IMR-90 (cell line): ENCODE results near the gene YJU2. TPM values are rescaled to one million over a fixed set of nuclear protein-coding genes. Genes with fewer than 3 reads are reported as not detected.
A peak's percentile ranks its signal among the peaks of the same experiment; 100 is the strongest.

Source experiments
- ATAC-seq: fragments of 200-7000 bp; cut with Tn5 transposase; 2 replicates; pipeline ENCODE4 v1.9.1; 2020; ENCODE audit warnings: low read depth, mild to moderate bottlenecking, moderate library complexity
- BruUV-seq: library from RNA; stranded (reverse); fragments of 400-500 nt; replicated peaks from 2 replicates; lab custom pipeline; 2021; lab: Mats Ljungman, UMichigan
- CTCF ChIA-PET: fragments of 300-600 bp; formaldehyde crosslinking; extraction: SDS; loops from one replicate; lab custom pipeline; 2021; ENCODE audit warnings: antibody characterized with exemption; lab: Yijun Ruan, JAX
- POLR2A ChIA-PET: fragments of 300-600 bp; sonication (Branson Sonifier 250); formaldehyde crosslinking; loops from one replicate; lab custom pipeline; 2022; ENCODE audit warnings: antibody characterized with exemption; ENCODE audit not compliant: unreplicated experiment; lab: Charles Lee
- DNase-seq: peaks from one replicate; pipeline ENCODE4 v3.0.0; 2013
- H2AFZ ChIP-seq: replicated peaks from 2 replicates; pipeline ENCODE3; 2013; ENCODE audit warnings: low read length, mild to moderate bottlenecking; ENCODE audit not compliant: poor library complexity
- H2AK5ac ChIP-seq: 2 replicates; pipeline ENCODE4 v1.6.1; 2013; ENCODE audit warnings: low read depth, low read length, inconsistent platforms
- H2AK9ac ChIP-seq: replicated peaks from 2 replicates; pipeline ENCODE3; 2013; ENCODE audit warnings: mild to moderate bottlenecking, low read depth, low read length, moderate library complexity; ENCODE audit not compliant: poor library complexity
- H2BK120ac ChIP-seq: 2 replicates; pipeline ENCODE4 v1.6.1; 2013; ENCODE audit warnings: low read depth, low read length, inconsistent platforms
- H2BK15ac ChIP-seq: 3 replicates; pipeline ENCODE4 v1.6.1; 2013; ENCODE audit warnings: low read depth, low read length, inconsistent platforms
- H2BK20ac ChIP-seq: 2 replicates; pipeline ENCODE4 v1.6.1; 2013; ENCODE audit warnings: low read depth, mild to moderate bottlenecking, inconsistent platforms, low read length, moderate library complexity
- H2BK5ac ChIP-seq: 2 replicates; pipeline ENCODE4 v1.6.1; 2013; ENCODE audit warnings: mild to moderate bottlenecking, low read depth, low read length, inconsistent platforms; ENCODE audit not compliant: poor library complexity, severe bottlenecking
- H3K14ac ChIP-seq: replicated peaks from 2 replicates; pipeline ENCODE4 v1.6.1; 2013; ENCODE audit warnings: low read depth, low read length, inconsistent platforms
- H3K18ac ChIP-seq: 2 replicates; pipeline ENCODE4 v1.6.1; 2013; ENCODE audit warnings: low read depth, low read length, control low read depth
- H3K23ac ChIP-seq: 2 replicates; pipeline ENCODE4 v1.6.1; 2013; ENCODE audit warnings: low read depth, low read length, inconsistent platforms
- H3K27ac ChIP-seq: 2 replicates; pipeline ENCODE4 v1.5.1; 2013; ENCODE audit warnings: mild to moderate bottlenecking, control low read depth, low read length; ENCODE audit not compliant: insufficient read depth
- H3K27me3 ChIP-seq: 2 replicates; pipeline ENCODE4 v1.6.1; 2013; ENCODE audit warnings: low read length; ENCODE audit not compliant: control insufficient read depth, insufficient read depth
- H3K36me3 ChIP-seq: 2 replicates; pipeline ENCODE4 v1.6.1; 2013; ENCODE audit warnings: low read length, mixed read lengths; ENCODE audit not compliant: control insufficient read depth, insufficient read depth
- H3K4ac ChIP-seq: 2 replicates; pipeline ENCODE4 v1.6.1; 2013; ENCODE audit warnings: low read depth, low read length, inconsistent platforms
- H3K4me1 ChIP-seq: 2 replicates; pipeline ENCODE4 v1.6.1; 2013; ENCODE audit warnings: low read length, mixed read lengths; ENCODE audit not compliant: control insufficient read depth, insufficient read depth
- H3K4me2 ChIP-seq: 2 replicates; pipeline ENCODE4 v1.6.1; 2013; ENCODE audit warnings: low read depth, mild to moderate bottlenecking, control low read depth, low read length, moderate library complexity
- H3K4me3 ChIP-seq: 2 replicates; pipeline ENCODE4 v1.5.1; 2013; ENCODE audit warnings: low read depth, mild to moderate bottlenecking, control low read depth, low read length, moderate library complexity; ENCODE audit not compliant: insufficient read depth
- H3K56ac ChIP-seq: 2 replicates; pipeline ENCODE4 v1.6.1; 2013; ENCODE audit warnings: low read length, inconsistent platforms; ENCODE audit not compliant: insufficient read depth; ENCODE audit errors: extremely low read depth
- H3K79me1 ChIP-seq, 2 experiments: 2 replicates each; pipeline ENCODE4 v1.6.1; 2013; ENCODE audit warnings: low read length in 2 of 2, inconsistent platforms in 1 of 2, low read depth in 1 of 2
- H3K9ac ChIP-seq: 2 replicates; pipeline ENCODE4 v1.6.1; 2013; ENCODE audit warnings: low read depth, low read length, control low read depth
- H3K9me1 ChIP-seq: 2 replicates; pipeline ENCODE4 v1.6.1; 2013; ENCODE audit warnings: low read length, inconsistent platforms; ENCODE audit not compliant: insufficient read depth
- H3K9me3 ChIP-seq: 2 replicates; pipeline ENCODE4 v1.6.1; 2013; ENCODE audit warnings: low read length; ENCODE audit not compliant: control insufficient read depth, insufficient read depth
- H4K20me1 ChIP-seq: 2 replicates; pipeline ENCODE4 v1.6.1; 2013; ENCODE audit warnings: low read length, inconsistent platforms; ENCODE audit not compliant: insufficient read depth
- H4K5ac ChIP-seq: 2 replicates; pipeline ENCODE4 v1.6.1; 2013; ENCODE audit warnings: mild to moderate bottlenecking, low read depth, low read length, control low read depth
- H4K8ac ChIP-seq, 2 experiments: 2 replicates each; pipeline ENCODE4 v1.6.1; 2013; ENCODE audit warnings: low read depth in 2 of 2, low read length in 2 of 2, control low read depth in 1 of 2, inconsistent platforms in 1 of 2
- H4K91ac ChIP-seq: 2 replicates; pipeline ENCODE4 v1.6.1; 2013; ENCODE audit warnings: low read depth, low read length, inconsistent platforms; ENCODE audit not compliant: insufficient read depth
- BHLHE40 ChIP-seq: fragments of 150-350 bp; IDR thresholded peaks from 2 replicates; pipeline ENCODE4 v1.6.1; 2016; ENCODE audit warnings: mild to moderate bottlenecking, low read depth, low read length
- CEBPB ChIP-seq: IDR thresholded peaks from 2 replicates; pipeline ENCODE4 v1.6.1; 2012; ENCODE audit warnings: low read depth, low read length, improper control_type of control experiment
- CHD1 ChIP-seq: IDR thresholded peaks from 2 replicates; pipeline ENCODE4 v1.6.1; 2012; ENCODE audit warnings: low read depth, low read length, improper control_type of control experiment
- ELK1 ChIP-seq: fragments of 150-350 bp; IDR thresholded peaks from 2 replicates; pipeline ENCODE4 v1.6.1; 2016; ENCODE audit warnings: low read depth, mild to moderate bottlenecking, low read length, moderate library complexity, borderline replicate concordance
- MAFK ChIP-seq: IDR thresholded peaks from 2 replicates; pipeline ENCODE4 v1.6.1; 2012; ENCODE audit warnings: low read depth, low read length, improper control_type of control experiment
- MXI1 ChIP-seq: IDR thresholded peaks from 2 replicates; pipeline ENCODE4 v1.6.1; 2012; ENCODE audit warnings: low read depth, mild to moderate bottlenecking, low read length, moderate library complexity, borderline replicate concordance
- RAD21 ChIP-seq: IDR thresholded peaks from 2 replicates; pipeline ENCODE4 v1.6.1; 2012; ENCODE audit warnings: low read length, improper control_type of control experiment
- RCOR1 ChIP-seq: IDR thresholded peaks from 2 replicates; pipeline ENCODE4 v1.6.1; 2012; ENCODE audit warnings: mild to moderate bottlenecking, low read length, improper control_type of control experiment; ENCODE audit not compliant: insufficient replicate concordance
- RFX5 ChIP-seq: IDR thresholded peaks from 2 replicates; pipeline ENCODE4 v1.8.0; 2012; ENCODE audit warnings: low read depth, mild to moderate bottlenecking, low read length, moderate library complexity
- SMC3 ChIP-seq: fragments of 150-350 bp; IDR thresholded peaks from 2 replicates; pipeline ENCODE4 v1.6.1; 2016; ENCODE audit warnings: low read depth, mild to moderate bottlenecking, antibody characterized with exemption, low read length, moderate library complexity
- WGBS, 2 experiments: methylation state at CpG; one replicate each; pipeline versions ENCODE4 v1.1.5 to v1.1.7; 2013; ENCODE audit warnings: missing lambda C conversion rate in 2 of 2; ENCODE audit not compliant: insufficient read length in 1 of 2; ENCODE audit errors: extremely low coverage in 2 of 2; 5-methylcytosine and 5-hydroxymethylcytosine counted together
- dilution Hi-C: fragments of 300-500 bp; cut with HindIII; formaldehyde crosslinking; loops from one replicate; pipeline ENCODE4 v1.14.3; 2018; ENCODE audit warnings: low sequenced_read_pairs; ENCODE audit not compliant: unreplicated experiment
- in situ Hi-C: fragments of 300-500 bp; cut with MboI; formaldehyde crosslinking; loops from 3 replicates; pipeline ENCODE4 v1.14.3; 2019; ENCODE audit warnings: low sequenced_read_pairs, inconsistent platforms, mixed read lengths
- intact Hi-C: fragments of 100-400 bp; cut with micrococcal nuclease; formaldehyde crosslinking; loops from 2 replicates; pipeline ENCODE4 v1.10.0; 2022
- polyA plus RNA-seq, 3 experiments: library from polyadenylated mRNA; depleted of rRNA; stranded (reverse); fragments of >200 nt; gene quantifications; 2 replicates each; pipeline ENCODE4 v1.2.3, GENCODE V29; 2012; ENCODE audit warnings: low replicate concordance in 1 of 3
- total RNA-seq: library from RNA; depleted of rRNA; stranded (reverse); fragments of >200 nt; gene quantifications from 2 replicates; pipeline ENCODE4 v1.2.3, GENCODE V29; 2012
- TF ChIP-seq, protein P1 (sequence below): conservative IDR thresholded peaks from 2 replicates; pipeline ENCODE4 v1.5.1; 2012; ENCODE audit warnings: mild to moderate bottlenecking, low read depth, low read length, improper control_type of control experiment
- TF ChIP-seq, protein P2 (sequence below): fragments of 150-350 bp; IDR thresholded peaks from 2 replicates; pipeline ENCODE4 v1.6.1; 2017; ENCODE audit warnings: mild to moderate bottlenecking, antibody characterized with exemption, low read length, low read depth

YJU2 gene
- total and polyA plus RNA-seq, 2 of the 4 experiments (the other 2 are of a cell fraction): 15.6 to 18.9 TPM

DNA sequence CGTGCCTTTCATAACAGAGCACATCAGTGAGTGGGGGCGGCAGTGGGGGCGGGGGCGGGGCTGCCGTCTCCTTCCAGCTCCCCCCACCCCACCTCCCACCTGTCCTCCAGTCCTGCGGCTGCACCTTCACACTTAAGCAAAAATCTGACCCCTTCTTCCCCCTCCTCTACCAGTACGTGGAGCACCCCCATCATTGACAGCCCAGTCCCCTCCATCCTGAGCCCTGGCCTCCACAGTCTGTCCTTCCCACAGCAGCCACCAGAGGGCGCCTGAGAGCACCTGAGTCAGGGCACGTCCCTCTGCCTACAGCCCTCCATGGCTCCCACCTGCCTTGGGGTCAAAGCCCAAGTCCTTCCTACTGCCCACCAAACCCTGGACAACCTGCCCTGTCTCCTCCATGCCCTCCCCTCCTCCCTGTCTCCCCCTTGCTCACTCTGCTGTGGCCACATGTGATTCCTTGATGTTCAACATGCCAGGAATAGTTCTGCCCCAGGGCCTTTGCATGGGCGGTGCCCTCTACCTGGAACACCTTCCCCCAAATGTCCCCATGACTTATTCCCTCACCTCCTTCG lies 13.5 kb upstream of the YJU2 start:
- Histone ChIP-seq H4K20me1 (no peaks in the 10 kb centered on the region), H3K4ac (no peak overlapping the region), H4K8ac (no peak overlapping the region), H2BK120ac (no peak overlapping the region), H3K9me3 (no peaks in the 10 kb centered on the region), H2BK15ac (no peak overlapping the region), H3K4me2 (no peak overlapping the region), H3K18ac (no peak overlapping the region), H4K5ac (no peak overlapping the region), H2AFZ (peak overlapping the region; percentile 51), H3K23ac (no peak overlapping the region), H2BK20ac (no peak overlapping the region), H3K4me3 (no peak overlapping the region), H3K36me3 (no peaks in the 10 kb centered on the region), H3K9me1 (no peaks in the 10 kb centered on the region; the same call in 1 of the 2 replicates), H2BK5ac (no peak overlapping the region), H4K91ac (no peak overlapping the region), H3K56ac (no peak overlapping the region), H2AK5ac (no peak overlapping the region), H2AK9ac (no peak overlapping the region), H3K79me1 (no peaks in the 10 kb centered on the region), H3K9ac (no peak overlapping the region), H3K27ac (no peak overlapping the region), H3K27me3 (peaks cover 8% of the 10 kb centered on the region), H3K14ac (no peak overlapping the region), H3K4me1 (peaks cover 8% of the 10 kb centered on the region; the same call in 1 of the 2 replicates)
- dilution Hi-C loops (no loop called here), in situ Hi-C loops (no loop called here), intact Hi-C loops (no loop called here)
- 56% methylated on average over 4 of the region's 11 CpGs; no CpG with 5 or more reads in 1 of the 2 experiments for WGBS, 2 experiments
- ChIA-PET CTCF (no interaction called here), POLR2A (no interaction called here)
- no peak for TF ChIP-seq RFX5
- TF ChIP-seq MXI1: no peak
- peak; percentile 75 for TF ChIP-seq RCOR1
- TF ChIP-seq, protein P1, sequence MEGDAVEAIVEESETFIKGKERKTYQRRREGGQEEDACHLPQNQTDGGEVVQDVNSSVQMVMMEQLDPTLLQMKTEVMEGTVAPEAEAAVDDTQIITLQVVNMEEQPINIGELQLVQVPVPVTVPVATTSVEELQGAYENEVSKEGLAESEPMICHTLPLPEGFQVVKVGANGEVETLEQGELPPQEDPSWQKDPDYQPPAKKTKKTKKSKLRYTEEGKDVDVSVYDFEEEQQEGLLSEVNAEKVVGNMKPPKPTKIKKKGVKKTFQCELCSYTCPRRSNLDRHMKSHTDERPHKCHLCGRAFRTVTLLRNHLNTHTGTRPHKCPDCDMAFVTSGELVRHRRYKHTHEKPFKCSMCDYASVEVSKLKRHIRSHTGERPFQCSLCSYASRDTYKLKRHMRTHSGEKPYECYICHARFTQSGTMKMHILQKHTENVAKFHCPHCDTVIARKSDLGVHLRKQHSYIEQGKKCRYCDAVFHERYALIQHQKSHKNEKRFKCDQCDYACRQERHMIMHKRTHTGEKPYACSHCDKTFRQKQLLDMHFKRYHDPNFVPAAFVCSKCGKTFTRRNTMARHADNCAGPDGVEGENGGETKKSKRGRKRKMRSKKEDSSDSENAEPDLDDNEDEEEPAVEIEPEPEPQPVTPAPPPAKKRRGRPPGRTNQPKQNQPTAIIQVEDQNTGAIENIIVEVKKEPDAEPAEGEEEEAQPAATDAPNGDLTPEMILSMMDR: peak; percentile 60
- no peak for TF ChIP-seq ELK1
- no peak for TF ChIP-seq BHLHE40
- TF ChIP-seq CHD1: no peak
- TF ChIP-seq, protein P2, sequence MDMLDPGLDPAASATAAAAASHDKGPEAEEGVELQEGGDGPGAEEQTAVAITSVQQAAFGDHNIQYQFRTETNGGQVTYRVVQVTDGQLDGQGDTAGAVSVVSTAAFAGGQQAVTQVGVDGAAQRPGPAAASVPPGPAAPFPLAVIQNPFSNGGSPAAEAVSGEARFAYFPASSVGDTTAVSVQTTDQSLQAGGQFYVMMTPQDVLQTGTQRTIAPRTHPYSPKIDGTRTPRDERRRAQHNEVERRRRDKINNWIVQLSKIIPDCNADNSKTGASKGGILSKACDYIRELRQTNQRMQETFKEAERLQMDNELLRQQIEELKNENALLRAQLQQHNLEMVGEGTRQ: no peak
- peak; percentile 47; the same call in 1 of the 2 replicates for TF ChIP-seq SMC3
- TF ChIP-seq MAFK: no peak
- TF ChIP-seq RAD21: peak; percentile 23; the same call in 1 of the 2 replicates
- TF ChIP-seq CEBPB: no peak
- DNase-seq (peak; percentile 8), ATAC-seq (peak; percentile 36; the same call in 1 of the 2 replicates)
- no TSS peak for BruUV-seq
